GM11168 (cell line): ENCODE data around the gene C17orf100.

Source experiments
- in situ Hi-C: fragments of 300-500 bp; cut with MboI; formaldehyde crosslinking; loops from one replicate; pipeline ENCODE4 v1.12.0; 2022; ENCODE audit warnings: low sequenced_read_pairs; ENCODE audit not compliant: unreplicated experiment

Gene C17orf100

GRCh38 chr17:6651354-6651918 is at the start of gene C17orf100, which contains the start of gene MED31:
TSS of gene C17orf100 (plus strand) at chr17:6651762. CDS start at chr17:6651914, 152 bp downstream.
TSS of gene MED31 (minus strand) at chr17:6651605. CDS start at chr17:6651528, 77 bp downstream.
- in situ Hi-C loops, result no loop called here

GRCh38 chr17:6602141-6602540 is 49.4 kb upstream of the C17orf100 start:
- in situ Hi-C loops, result no loop called here

GRCh38 chr17:6603744-6604325 is 47.7 kb upstream of the C17orf100 start:
- in situ Hi-C loops, result no loop called here

DNA sequence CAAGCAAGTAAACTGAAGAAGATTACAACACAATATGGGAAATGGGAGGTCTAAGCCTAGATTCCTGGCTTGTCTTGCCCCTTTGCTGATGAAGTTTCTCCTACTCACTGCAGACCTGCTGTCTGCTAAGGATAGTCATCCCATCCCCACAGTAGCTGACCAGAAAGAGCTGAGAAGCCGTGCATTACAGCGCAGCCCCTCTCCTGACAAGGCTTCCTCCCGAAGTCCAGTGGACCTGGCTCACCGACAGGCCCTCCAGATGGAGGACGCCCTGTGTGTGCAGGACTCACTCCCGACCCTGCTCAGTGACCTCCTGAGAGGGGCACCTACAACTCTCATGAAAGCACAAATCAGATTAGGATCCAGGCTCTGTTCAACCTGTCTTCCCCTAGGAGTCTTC is 46.4 kb upstream of the C17orf100 start:
- in situ Hi-C loops, result no loop called here

- in situ Hi-C loops, result no loop called here
These were observed 43.2 kb upstream of the C17orf100 start for GRCh38 chr17:6608321-6608720.

- in situ Hi-C loops, result no loop called here
These were observed 41.6 kb upstream of the C17orf100 start for GRCh38 chr17:6610011-6610410.

GRCh38 chr17:6611231-6611630 is 40.3 kb upstream of the C17orf100 start:
- in situ Hi-C loops, result no loop called here

DNA sequence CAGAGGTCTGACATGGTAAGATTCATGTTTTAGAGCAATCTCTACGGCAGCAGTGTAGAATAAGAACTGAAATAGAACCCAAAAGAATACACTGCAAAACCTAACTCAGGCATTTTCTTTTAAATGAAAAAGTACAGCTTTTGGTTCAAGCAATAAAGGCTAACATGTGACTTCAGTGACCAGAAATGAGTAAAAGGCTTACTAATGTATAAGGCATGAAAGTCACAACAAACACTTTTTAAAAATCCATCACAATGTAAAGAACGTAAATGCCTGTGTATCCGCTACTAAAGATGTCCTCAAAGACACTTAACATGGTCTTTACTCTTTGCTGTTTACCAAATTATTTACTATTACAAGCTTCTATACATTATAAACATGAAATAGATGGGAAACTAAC is 27.6 kb upstream of the C17orf100 start:
- in situ Hi-C loops, result no loop called here

GRCh38 chr17:6626616-6627015 is 24.9 kb upstream of the C17orf100 start:
- in situ Hi-C loops, result no loop called here

DNA sequence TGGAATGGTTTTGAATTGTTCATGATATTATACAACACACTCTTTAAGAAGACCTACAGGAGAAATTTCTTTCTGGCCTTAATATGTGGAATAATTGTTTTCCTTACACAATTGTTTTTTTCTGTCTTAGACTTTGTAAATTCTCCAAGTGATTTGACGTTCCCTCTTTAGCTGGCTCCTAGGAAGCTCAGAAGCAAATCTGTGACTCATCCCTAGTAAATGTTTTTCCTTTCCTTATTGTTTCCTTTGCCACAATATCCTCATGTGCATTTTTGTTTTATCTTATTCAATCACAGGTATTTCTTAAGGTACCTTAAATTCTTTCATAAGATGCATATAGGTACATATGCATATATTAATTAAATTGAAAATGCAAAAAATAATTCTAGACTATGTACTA is 24.5 kb upstream of the C17orf100 start:
- in situ Hi-C loops, result no loop called here

DNA sequence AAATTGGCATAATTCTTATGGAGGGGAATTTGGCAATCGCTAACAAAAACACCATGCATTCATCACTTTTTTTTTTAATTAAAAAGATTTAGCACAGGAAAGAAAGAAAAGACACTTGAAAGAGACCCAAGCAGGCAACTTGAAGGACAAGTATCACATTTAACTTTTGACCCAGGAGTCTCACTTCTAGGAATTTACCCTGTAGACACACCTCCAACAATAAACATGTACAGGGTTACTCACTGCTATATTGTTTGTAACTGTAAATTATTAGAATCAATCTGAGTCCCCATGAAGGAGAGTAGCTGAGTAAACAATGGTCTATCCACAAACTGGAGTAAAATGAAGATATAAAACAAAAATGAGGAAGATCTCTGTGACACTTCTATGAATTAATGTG is 21.2 kb upstream of the C17orf100 start:
- in situ Hi-C loops, result no loop called here

GRCh38 chr17:6632530-6632929 is 19.0 kb upstream of the C17orf100 start:
- in situ Hi-C loops, result no loop called here

DNA sequence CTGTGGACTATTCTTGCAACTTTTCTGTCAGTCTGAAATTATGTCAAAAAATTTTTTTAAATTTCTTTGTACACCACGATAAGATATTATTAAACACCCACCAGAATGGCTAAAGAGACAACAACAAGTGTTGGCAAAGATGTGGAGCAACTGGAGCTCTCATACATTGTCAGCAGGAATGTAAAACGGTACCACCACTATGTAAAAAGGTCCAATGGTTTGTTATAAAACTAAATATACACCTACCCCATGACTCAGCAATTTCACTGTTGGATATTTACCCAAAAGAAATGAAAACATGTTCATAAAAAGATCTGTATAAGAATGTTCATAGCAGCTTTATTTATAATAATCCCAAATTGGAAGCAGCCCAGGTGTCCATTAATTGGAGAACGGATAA is 18.3 kb upstream of the C17orf100 start:
- in situ Hi-C loops, result no loop called here

GRCh38 chr17:6636105-6636504 is 15.5 kb upstream of the C17orf100 start:
- in situ Hi-C loops, result no loop called here

- in situ Hi-C loops, result no loop called here
These were observed 14.7 kb upstream of the C17orf100 start for GRCh38 chr17:6636616-6637457.

- in situ Hi-C loops, result no loop called here
These were observed 14.1 kb upstream of the C17orf100 start for GRCh38 chr17:6637458-6637840.

DNA sequence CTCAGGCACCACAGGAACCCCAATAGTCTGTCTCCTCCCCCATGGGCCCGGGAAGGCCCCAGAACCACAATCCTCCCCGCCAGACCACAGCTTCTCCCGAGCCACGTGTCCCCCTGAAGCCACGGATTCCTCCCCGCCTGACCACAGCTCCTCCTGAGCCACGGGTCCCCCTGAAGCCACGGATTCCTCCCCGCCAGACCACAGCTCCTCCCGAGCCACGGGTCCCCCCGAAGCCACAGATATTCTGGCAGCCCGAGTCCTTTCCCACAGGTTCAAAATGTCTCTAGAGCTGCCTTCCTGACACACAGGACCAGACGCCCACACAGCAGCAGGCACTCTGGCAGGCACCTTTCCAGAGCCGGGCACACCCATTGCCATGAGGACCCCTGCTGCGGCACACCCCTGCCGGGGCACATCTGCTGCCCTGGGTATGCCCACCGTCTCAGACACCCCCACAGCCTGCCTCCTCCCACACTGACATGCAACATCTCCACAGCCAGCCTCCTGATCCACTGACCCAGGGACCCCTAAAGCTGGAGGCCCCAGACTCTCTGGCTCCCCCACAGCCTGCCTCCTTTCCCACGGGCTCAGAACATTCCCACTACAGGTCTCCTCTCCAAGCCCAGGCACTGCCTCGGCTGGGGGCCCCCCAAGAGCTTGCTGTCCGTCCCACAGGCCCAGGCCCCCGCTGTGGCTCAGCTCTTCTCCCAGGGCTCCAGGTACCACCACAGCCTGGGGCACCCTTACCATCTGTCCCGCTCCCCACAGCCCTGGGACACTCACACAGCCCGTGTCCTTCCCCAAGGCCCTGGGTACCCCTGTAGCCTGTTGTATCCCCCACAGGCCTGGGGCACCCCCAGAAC is 13.3 kb upstream of the C17orf100 start:
- in situ Hi-C loops, result no loop called here

DNA sequence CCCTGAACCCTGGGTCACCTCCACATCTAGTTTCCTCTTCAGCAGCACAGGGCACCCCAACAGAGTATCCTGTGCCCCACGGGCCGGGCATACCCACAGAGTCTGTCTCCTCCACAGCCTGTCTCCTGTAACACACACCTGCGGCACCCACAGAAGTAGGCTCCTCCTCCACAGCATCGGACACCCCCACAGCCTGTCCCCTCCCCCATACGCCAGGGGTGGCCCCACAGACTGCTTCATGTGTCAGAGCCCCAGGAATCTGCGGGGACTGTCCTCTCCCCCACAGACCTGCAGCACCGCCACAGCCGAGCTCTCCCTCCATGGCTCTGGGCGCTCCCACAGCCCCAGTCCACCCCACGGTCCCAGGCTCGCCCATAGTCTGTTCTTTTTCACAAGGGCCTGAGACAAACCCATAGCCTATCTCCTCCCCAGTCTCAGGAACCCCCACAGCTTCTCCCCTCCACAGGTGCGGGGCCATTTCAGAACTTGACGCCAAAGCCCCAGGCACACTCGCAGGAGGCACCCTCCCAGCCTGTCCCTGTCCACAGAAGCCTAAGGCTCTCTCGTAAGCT is 12.5 kb upstream of the C17orf100 start:
- in situ Hi-C loops, result no loop called here

DNA sequence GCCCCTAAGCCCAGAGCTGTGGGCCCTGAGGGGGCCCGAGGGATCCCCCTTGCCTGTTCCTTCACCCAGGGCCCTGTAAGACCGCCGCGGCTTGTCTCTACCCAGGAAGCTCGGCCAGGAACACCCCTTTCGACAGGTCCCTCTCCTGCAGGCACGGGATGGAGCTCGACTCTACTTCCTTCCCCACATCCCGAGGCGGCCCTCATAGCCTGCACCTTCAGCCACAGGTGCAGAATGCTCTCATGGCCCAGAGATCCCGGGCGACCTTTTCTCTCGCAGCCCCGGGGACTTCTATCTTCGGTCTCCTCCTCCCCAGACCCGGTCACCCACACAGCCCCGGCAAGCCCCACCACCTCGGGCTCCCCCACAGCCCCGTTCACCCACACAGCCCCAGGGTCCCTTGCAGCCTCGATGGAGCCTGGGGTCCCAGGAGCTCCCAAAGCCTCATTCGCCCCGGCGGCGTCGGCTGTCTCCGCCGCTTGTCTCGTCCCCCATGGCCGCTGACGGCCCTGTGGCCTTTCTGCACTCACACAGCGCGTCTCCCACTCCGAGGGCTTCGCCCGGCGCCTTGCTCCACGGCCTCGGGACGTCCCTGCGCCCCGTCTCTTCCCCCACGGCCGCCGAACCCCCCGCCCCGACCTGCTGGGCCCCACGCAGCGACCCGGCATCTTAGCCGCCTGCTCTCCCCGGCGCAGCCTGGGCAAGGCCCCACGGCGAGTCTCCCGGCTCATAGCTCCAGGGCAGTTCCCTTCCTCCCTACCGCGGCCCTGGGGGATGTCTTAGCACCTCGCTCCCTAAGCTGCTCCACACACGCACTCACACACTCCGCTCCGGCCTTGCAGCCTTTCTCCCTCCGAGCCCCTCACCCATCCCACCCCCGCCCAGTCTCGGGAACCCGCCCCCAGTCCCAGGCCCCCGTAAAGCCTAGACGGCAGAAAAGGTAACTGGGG is 11.7 kb upstream of the C17orf100 start:
- in situ Hi-C loops, result no loop called here
